MM.1S (cell line): ENCODE results near the gene DLGAP1.

ENCODE experiments used
- CTCF ChIP-seq: fragments of 300-600 bp; sonication (generic); IDR thresholded peaks from 2 replicates; pipeline ENCODE4 v1.5.1; 2016; ENCODE audit warnings: antibody characterized with exemption, low read length, mixed read lengths
- EZH2 ChIP-seq: fragments of 300-600 bp; sonication (generic); optimal IDR thresholded peaks from 2 replicates; pipeline ENCODE3; 2017; ENCODE audit warnings: low read depth, mild to moderate bottlenecking, antibody characterized with exemption, low read length, mixed read lengths

DNA sequence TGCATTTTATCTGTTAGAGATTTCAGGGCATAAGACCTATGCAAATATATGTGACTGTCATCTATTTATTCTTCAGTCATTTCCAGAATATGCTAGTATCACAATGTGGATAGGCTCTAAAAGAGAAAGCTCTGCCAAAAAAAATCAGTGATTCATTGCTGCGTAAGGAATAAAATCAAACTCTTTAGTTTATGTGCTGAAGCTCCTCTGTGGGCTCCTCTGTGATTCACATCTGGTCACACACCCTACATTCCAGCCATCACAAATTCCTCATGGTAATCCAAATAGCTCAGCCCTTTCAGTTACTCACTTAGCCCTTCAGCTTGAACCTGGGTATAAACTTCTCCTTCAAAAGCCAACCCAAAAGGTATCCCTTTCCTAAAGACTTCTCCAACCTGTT is 21.4 kb downstream of the DLGAP1 start:
- TF ChIP-seq CTCF (no peak), EZH2 (no peak)
